GM10248 (cell line): ENCODE measurements around the gene MUC6.

Experiments used
- CTCF ChIA-PET: fragments of 300-600 bp; sonication (Branson Sonifier 250); formaldehyde crosslinking; extraction: SDS; loops from one replicate; lab custom pipeline; 2021; ENCODE audit warnings: antibody characterized with exemption; lab: Yijun Ruan, JAX
- POLR2A ChIA-PET: fragments of 350-650 bp; sonication (Branson Sonifier 250); formaldehyde crosslinking; extraction: SDS; loops from one replicate; lab custom pipeline; 2020; ENCODE audit warnings: antibody characterized with exemption; lab: Yijun Ruan, JAX
- DNase-seq: peaks from one replicate; pipeline ENCODE4 v3.0.0; 2012; ENCODE audit errors: extremely low spot score
- TF ChIP-seq, protein P1 (sequence below): IDR thresholded peaks from 2 replicates; pipeline ENCODE4 v1.5.1; 2012; ENCODE audit warnings: mild to moderate bottlenecking, low read depth; ENCODE audit errors: extremely low read depth, missing control alignments, control extremely low read depth

The MUC6 gene

DNA sequence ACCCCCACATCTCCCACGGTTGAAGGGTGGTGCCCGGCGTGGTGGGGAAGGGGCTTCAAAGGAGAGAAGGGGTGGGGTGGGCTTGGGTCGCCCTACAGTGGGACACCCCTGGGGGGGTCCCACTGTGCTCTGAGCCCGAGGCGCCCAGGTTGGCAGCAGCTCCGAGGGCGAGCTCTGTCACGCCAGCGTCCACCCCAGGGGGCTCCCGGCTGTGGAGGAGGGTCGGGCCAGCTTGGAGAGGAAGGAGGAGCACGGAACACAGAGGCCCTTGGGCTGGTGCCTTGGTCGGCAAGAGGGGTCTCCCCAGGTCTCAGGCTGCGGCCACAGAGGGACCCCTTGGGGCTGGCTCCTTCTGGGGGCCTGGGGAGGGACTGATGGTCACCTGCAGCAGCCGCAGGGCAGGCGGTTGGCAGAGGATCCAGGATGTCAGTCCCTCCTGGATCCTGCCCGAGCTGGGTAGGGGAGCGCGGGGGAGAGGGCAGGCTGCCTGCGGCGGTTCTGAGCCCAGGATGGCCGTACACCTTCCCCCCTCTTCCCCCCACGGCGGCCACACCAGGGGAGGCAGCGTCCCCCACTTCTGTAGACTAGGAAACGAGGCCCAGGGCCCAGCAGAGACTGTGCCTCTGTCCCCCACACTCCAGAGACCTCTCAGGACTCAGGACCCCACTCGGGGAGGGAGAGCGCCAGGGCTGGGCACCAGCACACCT, 788 bp downstream of the MUC6 start:
- TF ChIP-seq, protein P1, sequence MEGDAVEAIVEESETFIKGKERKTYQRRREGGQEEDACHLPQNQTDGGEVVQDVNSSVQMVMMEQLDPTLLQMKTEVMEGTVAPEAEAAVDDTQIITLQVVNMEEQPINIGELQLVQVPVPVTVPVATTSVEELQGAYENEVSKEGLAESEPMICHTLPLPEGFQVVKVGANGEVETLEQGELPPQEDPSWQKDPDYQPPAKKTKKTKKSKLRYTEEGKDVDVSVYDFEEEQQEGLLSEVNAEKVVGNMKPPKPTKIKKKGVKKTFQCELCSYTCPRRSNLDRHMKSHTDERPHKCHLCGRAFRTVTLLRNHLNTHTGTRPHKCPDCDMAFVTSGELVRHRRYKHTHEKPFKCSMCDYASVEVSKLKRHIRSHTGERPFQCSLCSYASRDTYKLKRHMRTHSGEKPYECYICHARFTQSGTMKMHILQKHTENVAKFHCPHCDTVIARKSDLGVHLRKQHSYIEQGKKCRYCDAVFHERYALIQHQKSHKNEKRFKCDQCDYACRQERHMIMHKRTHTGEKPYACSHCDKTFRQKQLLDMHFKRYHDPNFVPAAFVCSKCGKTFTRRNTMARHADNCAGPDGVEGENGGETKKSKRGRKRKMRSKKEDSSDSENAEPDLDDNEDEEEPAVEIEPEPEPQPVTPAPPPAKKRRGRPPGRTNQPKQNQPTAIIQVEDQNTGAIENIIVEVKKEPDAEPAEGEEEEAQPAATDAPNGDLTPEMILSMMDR: no peak
- ChIA-PET CTCF (no interaction called here), POLR2A (no interaction called here)
- DNase-seq: no peak

DNA sequence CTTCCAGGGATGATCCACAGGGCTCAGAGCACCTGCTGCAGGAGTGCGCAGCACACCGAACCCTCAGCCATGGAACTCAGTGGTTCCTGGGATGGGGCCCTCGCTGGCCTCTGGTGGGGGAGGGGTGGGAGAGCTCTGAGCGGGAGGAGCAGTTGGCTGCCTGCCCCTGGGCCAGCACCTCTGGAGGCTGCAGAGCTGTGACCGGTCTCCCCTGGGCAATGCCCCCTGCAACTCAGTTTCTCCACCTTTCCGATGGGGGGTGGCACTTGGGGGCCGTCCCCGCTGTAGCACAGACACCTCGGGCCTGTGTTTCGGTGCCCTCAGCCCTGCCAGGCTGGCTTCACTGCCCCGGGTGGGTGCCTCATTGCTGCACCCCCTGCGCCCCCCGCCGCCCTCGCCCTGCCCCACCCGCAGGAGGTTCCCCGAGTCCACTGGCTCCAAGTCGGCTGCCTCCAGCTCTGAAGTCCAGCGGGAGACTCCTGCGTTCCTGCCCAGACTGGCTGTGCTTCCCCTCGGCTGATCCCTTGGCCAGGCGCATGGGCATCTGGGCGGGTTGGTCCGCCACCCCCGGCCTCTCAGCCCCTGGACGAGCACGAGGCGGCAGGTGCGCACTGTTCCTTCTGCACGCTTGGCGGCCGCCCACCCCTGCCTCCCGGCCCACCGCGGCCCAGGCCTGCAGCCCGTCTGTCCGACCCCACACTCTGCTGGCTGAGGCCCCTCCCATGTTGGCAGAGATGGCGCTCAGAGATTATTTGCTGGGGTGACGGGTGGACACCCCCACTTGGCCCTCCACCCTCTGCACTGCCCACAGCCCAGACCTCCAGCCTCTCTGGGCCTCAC, 1.8 kb downstream of the MUC6 start:
- TF ChIP-seq, protein P1: no peak
- ChIA-PET POLR2A (no interaction called here), CTCF (no interaction called here)
- DNase-seq: no peak

DNA sequence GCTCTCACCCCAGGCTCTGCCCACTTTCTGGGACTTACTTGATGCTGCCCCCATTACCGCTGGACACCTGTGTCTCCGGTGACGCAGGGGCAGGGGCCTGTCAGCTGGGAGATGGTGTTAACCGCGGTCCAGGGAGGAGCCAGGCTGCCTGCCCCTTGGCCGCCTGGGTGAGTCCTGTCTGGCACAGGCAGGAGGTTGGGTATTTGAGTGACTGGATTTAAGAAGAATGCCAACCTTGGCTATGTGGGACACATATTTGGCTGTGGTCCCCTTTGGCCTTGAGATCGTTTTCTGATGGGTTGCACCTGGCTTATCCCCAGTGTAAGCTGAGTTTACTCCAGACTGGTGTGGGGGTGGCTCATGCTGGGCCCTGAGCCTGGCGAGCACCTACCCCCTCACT, 2.5 kb downstream of the MUC6 start:
- no peak for DNase-seq
- ChIA-PET CTCF (no interaction called here), POLR2A (no interaction called here)
- TF ChIP-seq, protein P1: no peak

DNA sequence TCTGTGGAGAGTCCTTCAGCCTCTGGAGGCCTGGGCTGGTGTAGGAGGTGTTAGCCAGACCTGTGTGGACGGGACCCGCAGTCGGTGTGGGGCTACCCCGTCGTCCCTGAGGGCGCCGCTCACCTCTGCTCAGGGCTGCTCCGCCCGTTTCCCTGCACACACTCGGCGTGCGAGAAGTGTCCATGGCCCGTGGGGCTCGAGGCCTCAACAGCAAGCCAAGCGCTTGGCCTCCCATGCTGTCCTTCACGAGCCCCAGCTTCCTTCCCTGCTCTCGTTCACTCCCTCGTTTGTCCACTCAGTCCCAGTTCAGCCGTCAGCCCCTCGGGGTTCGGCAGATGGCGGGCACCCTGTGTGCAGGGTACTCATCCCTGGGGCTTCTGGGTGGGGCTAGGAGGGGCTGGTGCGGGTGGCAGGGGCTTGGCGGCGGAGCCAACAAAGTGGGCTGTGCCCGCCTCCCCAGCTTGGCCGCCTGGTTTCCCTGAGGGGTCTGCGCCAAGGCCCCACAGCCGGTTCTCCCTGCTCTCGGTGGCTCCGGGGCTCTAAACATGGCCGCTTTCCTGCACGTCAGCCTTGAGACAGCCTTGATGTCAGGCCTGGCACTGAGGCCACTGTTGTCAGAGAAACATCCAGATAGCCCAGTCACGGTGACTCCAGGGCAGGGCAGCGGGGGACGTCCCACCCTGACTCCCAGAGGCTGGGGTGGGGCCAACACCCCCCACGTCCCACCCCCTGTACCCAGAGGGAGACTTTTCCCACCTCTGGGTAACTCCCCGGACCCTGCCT, 3.3 kb downstream of the MUC6 start:
- no peak for DNase-seq
- TF ChIP-seq, protein P1: no peak
- ChIA-PET POLR2A (no interaction called here), CTCF (no interaction called here)

DNA sequence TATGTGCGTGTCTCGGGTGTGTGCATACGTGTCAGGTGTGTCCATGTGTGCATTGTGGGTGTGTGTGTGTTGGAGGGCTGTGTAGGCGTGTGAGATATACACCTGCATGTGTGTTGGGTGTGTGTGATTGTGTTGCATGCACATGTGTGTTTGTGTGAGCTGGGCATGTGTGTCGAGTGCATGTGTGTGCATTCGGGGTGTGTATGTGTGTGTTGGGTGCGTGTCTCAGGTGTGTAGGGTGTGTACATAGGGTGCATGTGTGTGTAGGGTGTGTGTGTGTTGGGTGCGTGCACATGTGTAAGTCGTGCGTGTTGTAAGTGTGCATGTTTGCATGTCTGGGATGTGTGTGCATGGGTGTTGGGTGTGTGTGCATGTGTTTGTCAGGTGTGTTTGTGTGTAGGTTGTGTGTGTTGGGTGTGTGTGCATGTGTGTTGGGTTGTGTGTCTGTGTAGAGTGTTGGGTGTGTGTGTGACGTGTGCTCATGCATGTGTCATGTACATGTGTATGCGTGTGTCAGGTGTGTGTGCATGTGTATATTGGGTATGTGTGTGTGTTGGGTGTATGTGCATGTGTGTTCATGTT, 4.1 kb downstream of the MUC6 start:
- TF ChIP-seq, protein P1: no peak
- ChIA-PET CTCF (no interaction called here), POLR2A (no interaction called here)
- DNase-seq: no peak

DNA sequence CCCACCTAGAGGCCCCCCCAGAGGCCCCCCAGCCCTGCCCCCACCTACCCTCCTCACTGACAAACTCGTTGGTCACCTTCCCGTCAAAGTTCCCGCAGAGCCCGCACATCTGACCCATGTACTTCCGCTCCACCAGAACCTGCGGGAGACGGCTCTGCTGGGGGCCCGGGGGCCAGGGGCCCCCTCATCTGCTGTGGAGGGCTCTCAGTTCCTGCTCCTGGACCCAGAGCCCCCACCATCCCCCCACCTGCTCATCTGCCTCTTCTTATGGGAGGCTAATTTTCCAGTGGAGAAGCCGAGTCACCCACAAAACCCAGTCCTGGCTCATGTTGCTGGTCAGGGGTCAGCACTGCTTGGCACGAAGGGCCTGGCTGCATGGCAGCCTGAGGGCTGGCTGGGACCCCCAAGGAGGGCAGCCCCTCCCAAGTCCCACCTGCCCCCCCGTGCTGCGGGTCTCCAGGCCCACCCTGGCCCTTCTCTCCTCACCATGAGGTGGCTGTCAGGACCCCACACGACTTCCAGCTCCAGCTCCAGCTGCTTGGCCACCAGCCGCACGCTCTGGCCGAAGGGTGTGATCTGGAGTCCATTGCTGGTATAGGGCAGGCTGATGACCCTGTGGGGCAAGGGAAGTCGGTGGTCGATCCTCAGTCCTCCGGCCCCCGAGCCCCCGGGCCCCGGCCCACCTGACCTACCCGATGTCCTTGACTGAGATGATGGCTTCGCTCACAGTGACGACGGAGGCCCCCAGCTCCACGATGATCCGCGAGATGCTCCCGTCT, 5.2 kb downstream of the MUC6 start:
- ChIA-PET CTCF (no interaction called here), POLR2A (no interaction called here)
- TF ChIP-seq, protein P1: no peak
- no peak for DNase-seq
